ENCODE data around the gene FNDC10.

DNA sequence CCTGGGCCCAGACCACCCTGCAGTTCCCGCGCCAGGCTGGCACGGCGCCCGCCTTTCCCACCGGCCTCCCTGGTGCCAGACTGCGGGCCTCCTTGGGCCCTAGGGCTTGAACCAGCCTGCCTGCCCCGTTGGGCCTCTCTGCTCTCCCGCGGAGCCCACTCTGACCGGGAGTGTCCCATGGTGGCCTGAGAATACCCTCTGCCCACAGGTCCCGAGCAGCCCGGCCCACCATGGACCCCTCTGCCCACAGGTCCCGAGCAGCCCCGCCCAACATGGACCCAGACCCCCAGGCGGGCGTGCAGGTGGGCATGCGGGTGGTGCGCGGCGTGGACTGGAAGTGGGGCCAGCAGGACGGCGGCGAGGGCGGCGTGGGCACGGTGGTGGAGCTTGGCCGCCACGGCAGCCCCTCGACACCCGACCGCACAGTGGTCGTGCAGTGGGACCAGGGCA, 23.3 kb upstream of the FNDC10 start:
- TF ChIP-seq, protein P1, sequence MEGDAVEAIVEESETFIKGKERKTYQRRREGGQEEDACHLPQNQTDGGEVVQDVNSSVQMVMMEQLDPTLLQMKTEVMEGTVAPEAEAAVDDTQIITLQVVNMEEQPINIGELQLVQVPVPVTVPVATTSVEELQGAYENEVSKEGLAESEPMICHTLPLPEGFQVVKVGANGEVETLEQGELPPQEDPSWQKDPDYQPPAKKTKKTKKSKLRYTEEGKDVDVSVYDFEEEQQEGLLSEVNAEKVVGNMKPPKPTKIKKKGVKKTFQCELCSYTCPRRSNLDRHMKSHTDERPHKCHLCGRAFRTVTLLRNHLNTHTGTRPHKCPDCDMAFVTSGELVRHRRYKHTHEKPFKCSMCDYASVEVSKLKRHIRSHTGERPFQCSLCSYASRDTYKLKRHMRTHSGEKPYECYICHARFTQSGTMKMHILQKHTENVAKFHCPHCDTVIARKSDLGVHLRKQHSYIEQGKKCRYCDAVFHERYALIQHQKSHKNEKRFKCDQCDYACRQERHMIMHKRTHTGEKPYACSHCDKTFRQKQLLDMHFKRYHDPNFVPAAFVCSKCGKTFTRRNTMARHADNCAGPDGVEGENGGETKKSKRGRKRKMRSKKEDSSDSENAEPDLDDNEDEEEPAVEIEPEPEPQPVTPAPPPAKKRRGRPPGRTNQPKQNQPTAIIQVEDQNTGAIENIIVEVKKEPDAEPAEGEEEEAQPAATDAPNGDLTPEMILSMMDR (IDR thresholded peaks at IDR 0.05; ENCODE audit: low read length) = no peak
- no peak for TF ChIP-seq EZH2 (IDR thresholded peaks at IDR 0.05; ENCODE audit: borderline replicate concordance, low read length)

Measured in OCI-LY1 (cell line).